ENCODE measurements around the gene ERC1. TPM values are rescaled to one million over a fixed set of nuclear protein-coding genes. Genes with fewer than 3 reads are reported as not detected.
"Not testable (repeated sequence)": the region's sequence is repeated elsewhere in the genome, so short reads cannot be mapped to it uniquely, and the experiment has no call there.

ERC1 gene
- total RNA-seq, 1 experiment from 2014 or later, result 55.1 TPM

DNA sequence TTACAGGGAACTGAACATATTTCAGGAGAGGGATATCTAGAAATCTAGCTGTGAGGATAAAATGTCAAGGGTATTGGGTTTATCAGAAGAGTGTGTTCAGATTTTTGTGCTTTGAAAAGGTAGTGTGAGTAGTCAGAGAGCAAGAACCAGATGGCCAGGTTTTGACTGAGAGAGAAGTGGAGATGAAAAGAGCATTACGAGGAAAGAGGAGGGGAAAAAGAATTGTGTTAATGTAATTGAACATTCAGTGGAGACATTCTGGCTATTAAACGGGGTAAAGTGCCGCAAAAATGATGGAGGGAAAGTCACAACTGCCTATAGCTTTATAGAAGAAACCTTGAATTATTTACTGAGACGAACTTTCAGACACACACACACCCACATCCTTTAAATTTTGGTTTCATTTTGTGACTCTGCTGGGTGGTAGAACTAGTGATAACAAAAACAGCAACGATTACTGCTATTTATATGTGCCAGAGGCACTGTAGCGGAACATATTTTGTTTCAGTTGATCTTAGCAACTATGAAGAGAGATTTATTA is 213.6 kb downstream of the ERC1 start:
- H3K4me1 Mint-ChIP-seq (ENCODE audit: insufficient read depth, unreplicated experiment), result no peaks in the 10 kb centered on the region
- peaks cover 9% of the 10 kb centered on the region for H3K36me3 Mint-ChIP-seq (ENCODE audit: insufficient read depth, unreplicated experiment)
- no peak overlapping the region for H3K27ac Mint-ChIP-seq (ENCODE audit: low read depth, unreplicated experiment)
- H3K9me3 Mint-ChIP-seq (ENCODE audit: unreplicated experiment), result no peaks in the 10 kb centered on the region
- TF ChIP-seq, protein P1, sequence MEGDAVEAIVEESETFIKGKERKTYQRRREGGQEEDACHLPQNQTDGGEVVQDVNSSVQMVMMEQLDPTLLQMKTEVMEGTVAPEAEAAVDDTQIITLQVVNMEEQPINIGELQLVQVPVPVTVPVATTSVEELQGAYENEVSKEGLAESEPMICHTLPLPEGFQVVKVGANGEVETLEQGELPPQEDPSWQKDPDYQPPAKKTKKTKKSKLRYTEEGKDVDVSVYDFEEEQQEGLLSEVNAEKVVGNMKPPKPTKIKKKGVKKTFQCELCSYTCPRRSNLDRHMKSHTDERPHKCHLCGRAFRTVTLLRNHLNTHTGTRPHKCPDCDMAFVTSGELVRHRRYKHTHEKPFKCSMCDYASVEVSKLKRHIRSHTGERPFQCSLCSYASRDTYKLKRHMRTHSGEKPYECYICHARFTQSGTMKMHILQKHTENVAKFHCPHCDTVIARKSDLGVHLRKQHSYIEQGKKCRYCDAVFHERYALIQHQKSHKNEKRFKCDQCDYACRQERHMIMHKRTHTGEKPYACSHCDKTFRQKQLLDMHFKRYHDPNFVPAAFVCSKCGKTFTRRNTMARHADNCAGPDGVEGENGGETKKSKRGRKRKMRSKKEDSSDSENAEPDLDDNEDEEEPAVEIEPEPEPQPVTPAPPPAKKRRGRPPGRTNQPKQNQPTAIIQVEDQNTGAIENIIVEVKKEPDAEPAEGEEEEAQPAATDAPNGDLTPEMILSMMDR (IDR thresholded peaks at IDR 0.05; ENCODE audit: unreplicated experiment), result no peak
- no TSS peak for BruUV-seq (replicated peaks)
- ChIA-PET POLR2A (interaction anchor here (0.8 to 1.5 kb wide), 6 partner anchors 10 to 28 kb away, joined by 3 to 5 read pairs (median 3); no protein-coding TSS in a partner anchor), CTCF (interaction anchor here (0.6 kb wide), 1 partner anchor 165 kb away, joined by 3 read pairs; no protein-coding TSS in a partner anchor)
- no peak for DNase-seq (ENCODE audit: unreplicated experiment)
- no peaks in the 10 kb centered on the region for H3K27me3 Mint-ChIP-seq (ENCODE audit: insufficient read depth, unreplicated experiment)
- no peak overlapping the region for H3K4me3 Mint-ChIP-seq (ENCODE audit: unreplicated experiment)
- intact Hi-C loops (cut with micrococcal nuclease), result no loop called here

DNA sequence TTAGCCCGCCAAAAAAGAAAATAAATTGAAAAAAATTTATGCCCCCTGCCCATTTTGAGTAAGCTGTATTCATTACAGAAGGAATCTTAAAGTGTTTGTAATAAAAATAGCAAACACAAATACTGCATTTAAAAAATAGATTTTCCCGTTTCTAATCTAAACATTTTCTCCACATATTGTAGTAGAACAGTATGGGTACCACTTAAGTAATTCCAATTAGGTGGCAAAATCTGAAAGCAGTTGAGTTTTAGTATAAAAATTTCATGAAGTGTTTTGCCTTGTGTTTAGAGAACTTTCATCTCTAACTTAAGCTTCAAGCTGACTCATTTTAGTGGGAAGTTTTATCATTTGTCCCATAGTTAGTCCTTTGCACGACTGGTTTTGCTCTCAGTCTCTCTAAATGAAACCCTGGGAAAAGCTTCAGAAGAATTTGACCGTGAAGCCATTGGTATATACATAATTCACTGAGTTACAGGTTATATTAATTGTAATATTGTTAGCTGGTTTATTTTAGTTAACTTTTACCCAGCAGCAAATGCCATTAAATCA is 214.6 kb downstream of the ERC1 start:
- DNase-seq (ENCODE audit: unreplicated experiment), result no peak
- H3K36me3 Mint-ChIP-seq (ENCODE audit: insufficient read depth, unreplicated experiment), result peaks cover 13% of the 10 kb centered on the region
- no peaks in the 10 kb centered on the region for H3K27me3 Mint-ChIP-seq (ENCODE audit: insufficient read depth, unreplicated experiment)
- intact Hi-C loops (cut with micrococcal nuclease), result no loop called here
- no peak overlapping the region for H3K27ac Mint-ChIP-seq (ENCODE audit: low read depth, unreplicated experiment)
- POLR2A ChIA-PET, result interaction anchor here (0.7 to 1.6 kb wide), 5 partner anchors 12 to 573 kb away, joined by 3 to 5 read pairs (median 4); no protein-coding TSS in a partner anchor
- BruUV-seq (replicated peaks), result no TSS peak
- CTCF ChIA-PET, result interaction anchor here (0.6 kb wide), 1 partner anchor 164 kb away, joined by 3 read pairs; no protein-coding TSS in a partner anchor
- H3K4me1 Mint-ChIP-seq (ENCODE audit: insufficient read depth, unreplicated experiment), result no peaks in the 10 kb centered on the region
- TF ChIP-seq, protein P1 (IDR thresholded peaks at IDR 0.05; ENCODE audit: unreplicated experiment), result no peak
- no peaks in the 10 kb centered on the region for H3K9me3 Mint-ChIP-seq (ENCODE audit: unreplicated experiment)
- H3K4me3 Mint-ChIP-seq (ENCODE audit: unreplicated experiment), result no peak overlapping the region

DNA sequence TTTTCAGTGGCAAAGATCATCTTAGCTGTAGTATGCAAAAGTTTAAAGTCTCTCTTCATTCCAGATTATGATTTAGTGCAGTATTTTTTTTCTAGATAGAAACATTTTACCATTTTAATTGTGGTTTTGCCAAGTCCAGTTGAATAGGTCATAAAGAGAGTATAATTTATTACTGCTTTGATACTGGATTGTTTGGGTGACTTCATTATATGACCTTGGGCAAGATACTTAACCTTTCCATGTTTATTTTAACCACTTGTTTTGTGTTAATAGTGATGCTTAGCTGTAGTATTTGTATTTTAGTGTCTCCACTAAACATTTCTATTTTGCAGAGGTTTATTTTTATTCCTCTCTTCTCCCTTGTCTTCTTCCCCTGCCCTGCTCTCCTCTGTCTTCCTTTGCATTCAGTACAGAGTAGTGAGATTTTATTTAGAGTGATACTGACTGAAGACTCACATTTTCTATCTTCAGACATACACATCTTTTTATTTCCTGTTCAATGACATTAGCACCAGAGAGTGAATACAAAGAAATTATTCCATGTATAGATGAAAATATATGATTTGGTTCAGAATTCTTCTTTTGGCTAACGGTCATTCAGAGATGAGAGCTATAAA is 215.2 kb downstream of the ERC1 start:
- DNase-seq (ENCODE audit: unreplicated experiment), result no peak
- no TSS peak for BruUV-seq (replicated peaks)
- H3K27ac Mint-ChIP-seq (ENCODE audit: low read depth, unreplicated experiment), result no peak overlapping the region
- intact Hi-C loops (cut with micrococcal nuclease), result no loop called here
- H3K4me3 Mint-ChIP-seq (ENCODE audit: unreplicated experiment), result no peak overlapping the region
- no peaks in the 10 kb centered on the region for H3K27me3 Mint-ChIP-seq (ENCODE audit: insufficient read depth, unreplicated experiment)
- no peaks in the 10 kb centered on the region for H3K4me1 Mint-ChIP-seq (ENCODE audit: insufficient read depth, unreplicated experiment)
- H3K36me3 Mint-ChIP-seq (ENCODE audit: insufficient read depth, unreplicated experiment), result peaks cover 9% of the 10 kb centered on the region
- CTCF ChIA-PET, result no interaction called here
- TF ChIP-seq, protein P1 (IDR thresholded peaks at IDR 0.05; ENCODE audit: unreplicated experiment), result no peak
- POLR2A ChIA-PET, result interaction anchor here (0.7 to 1.6 kb wide), 4 partner anchors 11 to 574 kb away, joined by 3 to 5 read pairs (median 3); no protein-coding TSS in a partner anchor
- no peaks in the 10 kb centered on the region for H3K9me3 Mint-ChIP-seq (ENCODE audit: unreplicated experiment)

DNA sequence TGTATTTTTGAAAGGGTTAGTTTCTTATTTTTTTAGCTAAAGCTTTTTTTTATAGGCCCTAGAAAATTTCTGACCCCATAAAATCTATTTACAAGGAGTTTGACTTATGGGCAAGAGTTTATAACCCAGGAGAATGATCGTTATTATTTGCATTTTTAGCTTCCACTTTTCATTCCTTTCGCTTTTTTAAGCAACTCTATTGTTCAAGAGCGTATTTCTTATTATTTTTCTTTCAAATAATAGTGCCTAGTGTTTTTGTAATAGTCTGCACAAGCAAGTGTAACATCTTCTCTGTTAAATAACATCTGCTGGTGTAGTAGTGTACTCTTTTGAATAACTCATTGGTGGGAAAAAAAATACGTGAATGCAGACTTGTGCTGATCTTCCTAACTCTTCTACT is 216.3 kb downstream of the ERC1 start:
- no peak for DNase-seq (ENCODE audit: unreplicated experiment)
- no TSS peak for BruUV-seq (replicated peaks)
- CTCF ChIA-PET, result interaction anchor here (1.5 kb wide), 1 partner anchor 89 kb away, joined by 3 read pairs; no protein-coding TSS in a partner anchor
- POLR2A ChIA-PET, result interaction anchor here (0.6 to 1.6 kb wide), 4 partner anchors 10 to 120 kb away, joined by 3 to 5 read pairs (median 3); no protein-coding TSS in a partner anchor
- no peaks in the 10 kb centered on the region for H3K4me1 Mint-ChIP-seq (ENCODE audit: insufficient read depth, unreplicated experiment)
- H3K27me3 Mint-ChIP-seq (ENCODE audit: insufficient read depth, unreplicated experiment), result no peaks in the 10 kb centered on the region
- no peak overlapping the region for H3K4me3 Mint-ChIP-seq (ENCODE audit: unreplicated experiment)
- intact Hi-C loops (cut with micrococcal nuclease), result no loop called here
- TF ChIP-seq, protein P1 (IDR thresholded peaks at IDR 0.05; ENCODE audit: unreplicated experiment), result no peak
- no peak overlapping the region for H3K27ac Mint-ChIP-seq (ENCODE audit: low read depth, unreplicated experiment)
- peaks cover 9% of the 10 kb centered on the region for H3K36me3 Mint-ChIP-seq (ENCODE audit: insufficient read depth, unreplicated experiment)
- H3K9me3 Mint-ChIP-seq (ENCODE audit: unreplicated experiment), result no peaks in the 10 kb centered on the region

DNA sequence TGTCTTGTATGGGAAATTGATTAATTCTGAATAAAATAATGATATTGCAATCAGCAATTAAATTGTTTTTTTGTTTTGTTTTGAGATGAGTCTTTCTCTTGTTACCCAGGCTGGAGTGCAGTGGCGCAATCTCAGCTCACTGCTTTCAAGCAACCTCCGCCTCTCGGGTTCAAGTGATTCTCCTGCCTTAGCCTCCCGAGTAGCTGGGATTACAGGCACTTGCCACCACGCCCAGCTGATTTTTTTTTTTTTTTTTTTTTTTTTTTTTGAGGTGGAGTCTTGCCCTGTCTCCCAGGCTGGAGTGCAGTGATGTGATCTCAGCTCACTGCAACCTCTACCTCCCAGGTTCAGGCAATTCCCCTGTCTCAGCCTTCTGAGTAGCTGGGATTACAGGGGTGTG is 217.7 kb downstream of the ERC1 start:
- H3K27me3 Mint-ChIP-seq (ENCODE audit: insufficient read depth, unreplicated experiment); H3K4me1 Mint-ChIP-seq (ENCODE audit: insufficient read depth, unreplicated experiment); DNase-seq (ENCODE audit: unreplicated experiment); H3K4me3 Mint-ChIP-seq (ENCODE audit: unreplicated experiment); H3K27ac Mint-ChIP-seq (ENCODE audit: low read depth, unreplicated experiment); H3K36me3 Mint-ChIP-seq (ENCODE audit: insufficient read depth, unreplicated experiment); intact Hi-C loops (cut with micrococcal nuclease); H3K9me3 Mint-ChIP-seq (ENCODE audit: unreplicated experiment); POLR2A ChIA-PET; BruUV-seq (replicated peaks): not testable (repeated sequence)
- CTCF ChIA-PET, result interaction anchor here (0.6 to 1.5 kb wide), 3 partner anchors 12 to 374 kb away, joined by 3 to 5 read pairs (median 3); no protein-coding TSS in a partner anchor
